ENCODE measurements around the gene C22orf39. TPM values are rescaled to one million over a fixed set of nuclear protein-coding genes. Genes with fewer than 3 reads are reported as not detected.

Gene C22orf39
- total and polyA plus RNA-seq, 12 donors, result 41.7 to 123 (median 63.2) TPM

GRCh38 chr22:19431649-19432132 lies 15.8 kb downstream of the C22orf39 start, which contains the start of gene HIRA:
Gene HIRA, minus strand, starts transcription at chr22:19431733. Its CDS starts 257 bp downstream, at chr22:19431476.
- H3K9me3 ChIP-seq, result no peaks in the 10 kb centered on the region
- intact Hi-C loops (cut with DNase I), result loop anchor here in 7 of 10 donors (1.0 to 10.0 kb wide), 8 partner anchors 15 to 254 kb away; partner anchors contain the start of genes CDC45 (in 4 of the 7), UFD1 (in 4 of the 7), C22orf39 (in 2 of the 7) and CLTCL1 (in 2 of the 7)
- ATAC-seq (peak; percentile 42 to 83 (median 78)), DNase-seq (peak; percentile 75 to 87)
- peaks cover 7 to 55% (median 34%) of the 10 kb centered on the region in 9 donors for H3K4me1 ChIP-seq
- peak within 1 kb of the TSS; percentile 89 to 99 (median 98) for H3K27ac ChIP-seq
- H3K4me3 ChIP-seq, result peak within 1 kb of the TSS; percentile 65 to 94 (median 84)
- H3K36me3 ChIP-seq, result peaks cover 0 to 31% (median 16%) of the 10 kb centered on the region in 9 donors
- TF ChIP-seq, protein P1, sequence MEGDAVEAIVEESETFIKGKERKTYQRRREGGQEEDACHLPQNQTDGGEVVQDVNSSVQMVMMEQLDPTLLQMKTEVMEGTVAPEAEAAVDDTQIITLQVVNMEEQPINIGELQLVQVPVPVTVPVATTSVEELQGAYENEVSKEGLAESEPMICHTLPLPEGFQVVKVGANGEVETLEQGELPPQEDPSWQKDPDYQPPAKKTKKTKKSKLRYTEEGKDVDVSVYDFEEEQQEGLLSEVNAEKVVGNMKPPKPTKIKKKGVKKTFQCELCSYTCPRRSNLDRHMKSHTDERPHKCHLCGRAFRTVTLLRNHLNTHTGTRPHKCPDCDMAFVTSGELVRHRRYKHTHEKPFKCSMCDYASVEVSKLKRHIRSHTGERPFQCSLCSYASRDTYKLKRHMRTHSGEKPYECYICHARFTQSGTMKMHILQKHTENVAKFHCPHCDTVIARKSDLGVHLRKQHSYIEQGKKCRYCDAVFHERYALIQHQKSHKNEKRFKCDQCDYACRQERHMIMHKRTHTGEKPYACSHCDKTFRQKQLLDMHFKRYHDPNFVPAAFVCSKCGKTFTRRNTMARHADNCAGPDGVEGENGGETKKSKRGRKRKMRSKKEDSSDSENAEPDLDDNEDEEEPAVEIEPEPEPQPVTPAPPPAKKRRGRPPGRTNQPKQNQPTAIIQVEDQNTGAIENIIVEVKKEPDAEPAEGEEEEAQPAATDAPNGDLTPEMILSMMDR (IDR thresholded peaks at IDR 0.05), result no peak
- H3K27me3 ChIP-seq, result no peaks in the 10 kb centered on the region
- WGBS, 2 donors, result 1% methylated on average over 55 to 66 of the region's 66 CpGs

DNA sequence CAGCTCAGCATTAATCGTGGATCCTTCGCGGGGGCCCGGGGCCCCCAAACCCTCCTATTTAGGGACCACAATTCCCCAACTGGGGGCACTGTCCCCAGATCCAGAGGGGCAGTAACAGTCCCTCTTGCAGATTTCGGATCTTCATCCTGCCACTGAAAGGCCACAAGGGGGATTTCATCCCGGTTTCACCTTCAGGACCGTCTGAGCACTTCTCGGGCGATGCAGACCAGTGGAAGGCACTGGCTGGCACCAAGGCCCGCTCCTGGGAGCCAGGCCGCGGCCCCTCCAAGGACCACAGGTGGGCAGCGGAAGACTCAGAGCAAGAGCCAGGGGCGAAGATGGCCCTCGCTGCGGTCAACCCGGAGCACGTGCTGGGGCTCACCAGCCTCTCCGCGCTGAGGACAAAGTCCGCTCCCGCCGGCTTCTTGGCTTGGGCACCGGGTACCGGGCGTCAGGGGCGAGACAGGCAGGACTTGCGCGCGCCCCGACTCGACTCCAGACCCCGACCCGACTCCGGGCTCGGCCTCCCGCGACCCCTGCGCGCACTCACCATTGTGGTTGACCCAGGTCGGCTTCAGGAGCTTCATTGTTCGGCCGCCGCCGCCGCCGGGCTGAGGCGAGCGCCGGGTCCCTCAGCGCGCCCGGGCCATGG lies 16.5 kb downstream of the C22orf39 start:
- peak in 1 of 2 donors; percentile 40 for DNase-seq
- H3K36me3 ChIP-seq, result peaks cover 0 to 25% (median 16%) of the 10 kb centered on the region in 9 donors
- no peak for ATAC-seq
- no peaks in the 10 kb centered on the region for H3K27me3 ChIP-seq
- peaks cover 7 to 56% (median 40%) of the 10 kb centered on the region in 9 donors for H3K4me1 ChIP-seq
- H3K9me3 ChIP-seq, result no peaks in the 10 kb centered on the region
- H3K27ac ChIP-seq, result peak overlapping the region in 9 of 10 donors; percentile 70 to 99 (median 93)
- WGBS, 2 donors, result 0 to 1% methylated on average over 42 to 53 of the region's 53 CpGs
- TF ChIP-seq, protein P1 (IDR thresholded peaks at IDR 0.05), result peak in 1 of 9 donors; percentile 22
- intact Hi-C loops (cut with DNase I), result loop anchor here in 6 of 10 donors (2.0 to 10.0 kb wide), 5 partner anchors 46 to 254 kb away; partner anchors contain the start of genes CDC45 (in 3 of the 6), UFD1 (in 3 of the 6), CLTCL1 (in 2 of the 6) and SLC25A1 (in 2 of the 6)
- peak overlapping the region; percentile 65 to 94 (median 80) for H3K4me3 ChIP-seq

DNA sequence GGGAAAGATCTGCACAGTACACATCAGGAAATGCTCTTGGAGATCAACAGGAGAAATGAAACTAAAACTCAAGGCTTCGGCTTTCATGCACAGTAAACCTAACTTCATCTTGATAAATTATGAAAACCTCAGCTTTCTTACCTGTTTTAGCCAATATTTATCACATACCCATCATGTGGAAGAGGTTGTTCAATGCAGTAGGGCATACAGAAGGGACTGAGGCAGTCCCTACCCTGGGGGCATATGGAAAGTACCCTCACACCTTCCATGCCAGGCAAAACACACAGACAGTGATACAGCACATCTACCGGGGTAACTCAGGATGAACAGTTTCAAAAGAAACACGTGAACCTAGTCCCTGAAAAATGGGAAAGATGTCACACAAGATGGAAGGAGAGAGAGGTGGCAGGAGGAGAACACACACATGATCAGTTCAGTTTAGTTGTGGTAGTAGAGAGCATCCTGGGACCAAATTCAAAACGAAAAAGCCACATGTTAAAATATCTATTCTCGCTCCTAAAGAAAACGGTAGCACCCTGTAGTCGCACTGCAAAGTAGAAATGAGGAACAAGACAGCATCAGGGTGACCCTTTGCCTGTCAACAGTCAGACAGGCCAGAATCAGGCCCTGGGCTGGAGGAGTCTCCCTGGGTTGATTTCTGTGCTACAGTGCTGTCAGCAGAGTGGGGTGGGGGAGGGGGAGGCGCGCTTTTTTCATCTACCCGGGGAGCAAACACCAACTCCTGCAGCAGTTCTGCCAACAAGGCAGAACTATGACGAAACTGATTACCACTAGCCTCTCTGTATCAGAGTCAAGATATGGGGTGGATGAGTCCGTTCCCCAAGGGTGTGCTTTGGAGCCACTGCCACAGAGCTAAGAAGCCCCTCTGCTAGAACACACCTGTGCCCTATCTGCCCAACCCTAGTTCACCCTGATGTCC lies 17.3 kb downstream of the C22orf39 start:
- peak overlapping the region; percentile 65 to 94 (median 80) for H3K4me3 ChIP-seq
- intact Hi-C loops (cut with DNase I), result loop anchor here in 6 of 10 donors (2.0 to 10.0 kb wide), 5 partner anchors 47 to 253 kb away; partner anchors contain the start of genes CDC45 (in 3 of the 6), UFD1 (in 3 of the 6), CLTCL1 (in 2 of the 6) and SLC25A1 (in 2 of the 6)
- no peaks in the 10 kb centered on the region for H3K27me3 ChIP-seq
- ATAC-seq (no peak), DNase-seq (peak; percentile 15 to 28)
- H3K27ac ChIP-seq, result peak overlapping the region in 9 of 10 donors; percentile 70 to 99 (median 93)
- peaks cover 7 to 64% (median 41%) of the 10 kb centered on the region in 9 donors for H3K4me1 ChIP-seq
- TF ChIP-seq, protein P1 (IDR thresholded peaks at IDR 0.05), result no peak
- peaks cover 0 to 17% (median 8%) of the 10 kb centered on the region in 9 donors for H3K36me3 ChIP-seq
- H3K9me3 ChIP-seq, result no peaks in the 10 kb centered on the region
- WGBS, 2 donors, result 10 to 11% methylated on average over 12 of the region's 12 CpGs
